SK-N-SH (cell line): ENCODE data around the gene SLC2A3. TPM values are rescaled to one million over a fixed set of nuclear protein-coding genes. Genes with fewer than 3 reads are reported as not detected.
"Not testable (repeated sequence)": the region's sequence is repeated elsewhere in the genome, so short reads cannot be mapped to it uniquely, and the experiment has no call there.

Experiments
- CTCF ChIA-PET: fragments of 300-600, 350-600 bp; formaldehyde crosslinking; extraction: SDS; loops from one replicate; lab custom pipeline; 2021; lab: Yijun Ruan, JAX
- POLR2A ChIA-PET: fragments of 350-600 bp; sonication (Branson Sonifier 250); formaldehyde crosslinking; extraction: SDS; loops from one replicate; lab custom pipeline; 2020; ENCODE audit warnings: antibody characterized with exemption, inconsistent platforms; lab: Yijun Ruan, JAX
- DNase-seq: peaks from one replicate; pipeline ENCODE4 v3.0.0; 2012
- H2AFZ ChIP-seq: fragments of 200-600 bp; sonication (generic); 2 replicates; pipeline ENCODE4 v1.8.1; 2016; ENCODE audit warnings: antibody characterized with exemption, mild to moderate bottlenecking, low read depth
- H3F3A ChIP-seq: fragments of 200-600 bp; sonication (generic); replicated peaks from 2 replicates; pipeline ENCODE3; 2016; ENCODE audit warnings: antibody characterized with exemption, mild to moderate bottlenecking; ENCODE audit not compliant: insufficient read depth
- H3K27ac ChIP-seq, 2 experiments: fragments of 200-500 bp in 1 of 2; fragments of 200-600 bp in 1 of 2; sonication (Bioruptor generic) in 1 of 2; sonication (generic), shearing (Covaris generic) in 1 of 2; 2 replicates each; pipeline versions ENCODE4 v1.5.1 to v1.6.1; 2014 to 2016; ENCODE audit warnings: low read depth in 2 of 2, inconsistent platforms in 1 of 2, low read length in 1 of 2, mild to moderate bottlenecking in 1 of 2, mixed read lengths in 1 of 2
- H3K27me3 ChIP-seq: fragments of 200-600 bp; sonication (generic), shearing (Covaris generic); 2 replicates; pipeline ENCODE4 v1.6.1; 2016; ENCODE audit warnings: mixed run types; ENCODE audit not compliant: insufficient read depth
- H3K36me3 ChIP-seq, 2 experiments: fragments of 200-500 bp in 1 of 2; fragments of 200-600 bp in 1 of 2; sonication (Bioruptor generic) in 1 of 2; sonication (generic) in 1 of 2; replicated peaks in 1 of 2; 2 replicates each; pipeline versions ENCODE3 to v1.5.1; 2014 to 2016; ENCODE audit warnings: low read length in 1 of 2, mild to moderate bottlenecking in 1 of 2; ENCODE audit not compliant: insufficient read depth in 2 of 2, control insufficient read depth in 1 of 2
- H3K4me1 ChIP-seq, 2 experiments: fragments of 200-500 bp in 1 of 2; fragments of 200-600 bp in 1 of 2; sonication (Bioruptor generic) in 1 of 2; sonication (generic), shearing (Covaris generic) in 1 of 2; 2 replicates each; pipeline versions ENCODE4 v1.5.1 to v1.6.1; 2014 to 2016; ENCODE audit warnings: low read depth in 1 of 2, low read length in 1 of 2, mixed run types in 1 of 2; ENCODE audit not compliant: insufficient read depth in 2 of 2, control insufficient read depth in 1 of 2
- H3K4me2 ChIP-seq: fragments of 200-600 bp; sonication (generic), shearing (Covaris generic); 2 replicates; pipeline ENCODE4 v1.6.1; 2017; ENCODE audit warnings: mixed run types
- H3K4me3 ChIP-seq, 2 experiments: fragments of 200-500 bp in 1 of 2; fragments of 200-600 bp in 1 of 2; sonication (Bioruptor generic) in 1 of 2; sonication (generic), shearing (Covaris generic) in 1 of 2; 2 replicates each; pipeline versions ENCODE4 v1.5.1 to v1.8.1; 2014 to 2016; ENCODE audit warnings: low read depth in 2 of 2, inconsistent platforms in 1 of 2, low read length in 1 of 2, mild to moderate bottlenecking in 1 of 2, mixed read lengths in 1 of 2, moderate library complexity in 1 of 2
- H3K79me2 ChIP-seq: fragments of 200-600 bp; sonication (generic); 2 replicates; pipeline ENCODE4 v1.8.1; 2017; ENCODE audit warnings: mild to moderate bottlenecking; ENCODE audit not compliant: insufficient read depth
- H3K9ac ChIP-seq: fragments of 200-600 bp; sonication (generic); 2 replicates; pipeline ENCODE4 v1.6.1; 2017; ENCODE audit warnings: mixed run types
- H3K9me2 ChIP-seq: fragments of 200-600 bp; sonication (generic); 2 replicates; pipeline ENCODE4 v1.6.1; 2017; ENCODE audit warnings: mixed run types
- H3K9me3 ChIP-seq: fragments of 200-600 bp; sonication (generic); 2 replicates; pipeline ENCODE4 v1.6.1; 2017; ENCODE audit warnings: mixed run types, mild to moderate bottlenecking, moderate library complexity
- H4K20me1 ChIP-seq: fragments of 200-600 bp; sonication (generic); 2 replicates; pipeline ENCODE4 v1.6.1; 2017; ENCODE audit warnings: mild to moderate bottlenecking, mixed run types; ENCODE audit not compliant: insufficient read depth
- ELF1 ChIP-seq: IDR thresholded peaks from 2 replicates; pipeline ENCODE4 v1.4.0; 2012
- EP300 ChIP-seq, 2 experiments: IDR thresholded peaks; 2 replicates each; pipeline versions ENCODE4 v1.4.0 to v1.6.1; 2012; ENCODE audit warnings: borderline replicate concordance in 1 of 2, low read depth in 1 of 2, low read length in 1 of 2
- FOXJ3 ChIP-seq: sonication (generic); formaldehyde crosslinking; IDR thresholded peaks from 2 replicates; pipeline ENCODE4 v1.5.1; 2020; ENCODE audit warnings: mild to moderate bottlenecking, missing genetic modification reagents
- GABPA ChIP-seq: IDR thresholded peaks from 2 replicates; pipeline ENCODE4 v1.4.0; 2012; ENCODE audit warnings: low read depth, mild to moderate bottlenecking
- GATA2 ChIP-seq: sonication (generic); formaldehyde crosslinking; IDR thresholded peaks from 2 replicates; pipeline ENCODE4 v1.5.0; 2020; ENCODE audit warnings: mild to moderate bottlenecking, missing genetic modification reagents
- MEF2A ChIP-seq: IDR thresholded peaks from 2 replicates; pipeline ENCODE4 v1.4.0; 2012; ENCODE audit warnings: low read depth, borderline replicate concordance
- RAD21 ChIP-seq: IDR thresholded peaks from 2 replicates; pipeline ENCODE4 v1.6.1; 2012; ENCODE audit warnings: mild to moderate bottlenecking, low read length
- RCOR1 ChIP-seq: fragments of 150-350 bp; IDR thresholded peaks from 2 replicates; pipeline ENCODE4 v1.6.1; 2017; ENCODE audit warnings: antibody characterized with exemption, low read length
- TAF1 ChIP-seq: IDR thresholded peaks from 2 replicates; pipeline ENCODE4 v1.6.1; 2012; ENCODE audit warnings: low read depth, mild to moderate bottlenecking, low read length, moderate library complexity, borderline replicate concordance
- TCF12 ChIP-seq: IDR thresholded peaks from 2 replicates; pipeline ENCODE4 v1.4.0; 2012
- WGBS: methylation state at CpG from one replicate; pipeline ENCODE4 v1.1.6; 2017; ENCODE audit warnings: low lambda C conversion rate; 5-methylcytosine and 5-hydroxymethylcytosine counted together
- polyA plus RNA-seq, 3 experiments: library from polyadenylated mRNA; depleted of rRNA; stranded (reverse); fragments of >200 nt; gene quantifications; 2 replicates each; pipeline ENCODE4 v1.2.3, GENCODE V29; 2012
- TF ChIP-seq, protein P1 (sequence below): fragments of 150-350 bp; IDR thresholded peaks from 2 replicates; pipeline ENCODE4 v1.6.1; 2017; ENCODE audit warnings: antibody characterized with exemption, low read length, low read depth, borderline replicate concordance
- TF ChIP-seq, protein P2 (sequence below): IDR thresholded peaks from 2 replicates; pipeline ENCODE4 v1.4.0; 2012; ENCODE audit warnings: low read depth, borderline replicate concordance

Gene SLC2A3
- polyA plus RNA-seq, 1 of the 3 experiments (the other 2 are of a cell fraction), result 26.6 TPM

DNA sequence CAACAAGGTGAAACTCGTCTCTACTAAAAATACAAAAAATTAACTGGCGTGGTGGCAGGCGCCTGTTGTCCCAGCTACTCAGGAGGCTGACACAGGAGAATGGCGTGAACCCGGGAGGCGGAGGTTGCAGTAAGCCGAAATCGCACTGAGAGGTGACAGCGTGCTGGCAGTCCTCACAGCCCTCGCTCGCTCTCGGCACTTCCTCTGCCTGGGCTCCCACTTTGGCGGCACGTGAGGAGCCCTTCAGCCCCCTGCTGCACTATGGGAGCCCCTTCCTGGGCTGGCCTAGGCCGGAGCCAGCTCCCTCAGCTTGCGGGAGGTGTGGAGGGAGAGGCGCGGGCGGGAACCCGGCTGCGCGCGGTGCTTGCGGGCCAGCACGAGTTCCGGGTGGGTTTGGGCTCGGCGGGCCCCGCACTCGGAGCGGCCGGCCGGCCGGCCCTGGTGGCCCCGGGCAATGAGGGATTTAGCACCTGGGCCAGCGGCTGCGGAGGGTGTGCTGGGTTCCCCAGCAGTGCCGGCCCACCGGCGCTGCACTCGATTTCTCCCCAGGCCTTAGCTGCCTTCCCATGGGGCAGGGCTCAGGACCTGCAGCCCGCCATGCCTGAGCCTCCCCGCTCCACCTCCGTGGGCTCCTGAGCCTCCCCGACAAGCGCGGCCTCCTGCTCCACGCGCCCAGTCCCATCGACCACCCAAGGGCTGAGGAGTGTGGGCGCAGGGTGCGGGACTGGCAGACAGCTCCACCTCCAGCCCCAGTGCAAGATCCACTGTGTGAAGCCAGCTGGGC is 54.8 kb downstream of the SLC2A3 start:
- 81% methylated on average over 33 of the region's 52 CpGs for WGBS
- H3K9ac ChIP-seq, H3K4me3 ChIP-seq, H3K9me2 ChIP-seq, H3K27me3 ChIP-seq, H3K9me3 ChIP-seq, H3F3A ChIP-seq, H3K4me1 ChIP-seq, H3K79me2 ChIP-seq, H3K36me3 ChIP-seq, H4K20me1 ChIP-seq, POLR2A ChIA-PET, H3K27ac ChIP-seq, H3K4me2 ChIP-seq, DNase-seq, H2AFZ ChIP-seq: not testable (repeated sequence)
- CTCF ChIA-PET, result interaction anchor here (1.0 kb wide), 1 partner anchor 515 kb away, joined by 3 read pairs; no protein-coding TSS in a partner anchor

GRCh38 chr12:7879246-7879645 is 56.7 kb downstream of the SLC2A3 start:
- ChIA-PET CTCF (no interaction called here), POLR2A (no interaction called here)
- WGBS, result 58% methylated on average over 3 of the region's 3 CpGs
- H3K4me1 ChIP-seq, result no peaks in the 10 kb centered on the region
- no peaks in the 10 kb centered on the region for H3K9me3 ChIP-seq
- H3K36me3 ChIP-seq, result no peaks in the 10 kb centered on the region
- no peak for TF ChIP-seq MEF2A
- no peak for TF ChIP-seq RCOR1
- TF ChIP-seq GATA2 (CRISPR knock-in tag), result no peak
- no peak for TF ChIP-seq GABPA
- TF ChIP-seq, protein P1, sequence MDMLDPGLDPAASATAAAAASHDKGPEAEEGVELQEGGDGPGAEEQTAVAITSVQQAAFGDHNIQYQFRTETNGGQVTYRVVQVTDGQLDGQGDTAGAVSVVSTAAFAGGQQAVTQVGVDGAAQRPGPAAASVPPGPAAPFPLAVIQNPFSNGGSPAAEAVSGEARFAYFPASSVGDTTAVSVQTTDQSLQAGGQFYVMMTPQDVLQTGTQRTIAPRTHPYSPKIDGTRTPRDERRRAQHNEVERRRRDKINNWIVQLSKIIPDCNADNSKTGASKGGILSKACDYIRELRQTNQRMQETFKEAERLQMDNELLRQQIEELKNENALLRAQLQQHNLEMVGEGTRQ, result no peak
- no peak for TF ChIP-seq EP300 (IDR thresholded peaks at IDR 0.05; ENCODE audit: borderline replicate concordance in 1 of 2, low read depth in 1 of 2, low read length in 1 of 2)
- no peak for TF ChIP-seq ELF1
- no peak for TF ChIP-seq RAD21
- TF ChIP-seq TAF1, result no peak
- no peak for TF ChIP-seq FOXJ3
- TF ChIP-seq TCF12, result no peak
- TF ChIP-seq, protein P2, sequence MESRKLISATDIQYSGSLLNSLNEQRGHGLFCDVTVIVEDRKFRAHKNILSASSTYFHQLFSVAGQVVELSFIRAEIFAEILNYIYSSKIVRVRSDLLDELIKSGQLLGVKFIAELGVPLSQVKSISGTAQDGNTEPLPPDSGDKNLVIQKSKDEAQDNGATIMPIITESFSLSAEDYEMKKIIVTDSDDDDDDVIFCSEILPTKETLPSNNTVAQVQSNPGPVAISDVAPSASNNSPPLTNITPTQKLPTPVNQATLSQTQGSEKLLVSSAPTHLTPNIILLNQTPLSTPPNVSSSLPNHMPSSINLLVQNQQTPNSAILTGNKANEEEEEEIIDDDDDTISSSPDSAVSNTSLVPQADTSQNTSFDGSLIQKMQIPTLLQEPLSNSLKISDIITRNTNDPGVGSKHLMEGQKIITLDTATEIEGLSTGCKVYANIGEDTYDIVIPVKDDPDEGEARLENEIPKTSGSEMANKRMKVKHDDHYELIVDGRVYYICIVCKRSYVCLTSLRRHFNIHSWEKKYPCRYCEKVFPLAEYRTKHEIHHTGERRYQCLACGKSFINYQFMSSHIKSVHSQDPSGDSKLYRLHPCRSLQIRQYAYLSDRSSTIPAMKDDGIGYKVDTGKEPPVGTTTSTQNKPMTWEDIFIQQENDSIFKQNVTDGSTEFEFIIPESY, result no peak
- H3K9ac ChIP-seq, result no peak overlapping the region
- H3K79me2 ChIP-seq, result no peaks in the 10 kb centered on the region
- peaks cover 6% of the 10 kb centered on the region; the same call in 1 of the 2 replicates for H3K27me3 ChIP-seq
- H3K9me2 ChIP-seq, result no peaks in the 10 kb centered on the region
- H3K4me2 ChIP-seq, result no peak overlapping the region
- no peak for DNase-seq
- no peak overlapping the region for H3K4me3 ChIP-seq
- H2AFZ ChIP-seq, result no peak overlapping the region
- H4K20me1 ChIP-seq, result no peaks in the 10 kb centered on the region
- H3K27ac ChIP-seq, result no peak overlapping the region
- H3F3A ChIP-seq, result no peaks in the 10 kb centered on the region
